Measurements from ENCODE around the gene DGAT2. TPM values are rescaled to one million over a fixed set of nuclear protein-coding genes. Genes with fewer than 3 reads are reported as not detected.

The DGAT2 gene
- total RNA-seq, 1 donor from 2014 or later: 1.4 TPM

GRCh38 chr11:75840522-75840921 is 71.9 kb downstream of the DGAT2 start:
- no peak for DNase-seq (ENCODE audit: low spot score, unreplicated experiment)
- H3K9me3 Mint-ChIP-seq (ENCODE audit: low read depth): no peaks in the 10 kb centered on the region
- H3K27ac Mint-ChIP-seq: no peak overlapping the region
- H3K27me3 Mint-ChIP-seq: no peaks in the 10 kb centered on the region
- no peak overlapping the region for H3K4me3 Mint-ChIP-seq (ENCODE audit: low read depth)
- TF ChIP-seq CTCF (IDR thresholded peaks at IDR 0.05; ENCODE audit: unreplicated experiment): no peak
- H3K4me1 Mint-ChIP-seq (ENCODE audit: low read depth): peaks cover 21% of the 10 kb centered on the region
- peaks cover 1% of the 10 kb centered on the region for H3K36me3 Mint-ChIP-seq (ENCODE audit: insufficient read depth)

DNA sequence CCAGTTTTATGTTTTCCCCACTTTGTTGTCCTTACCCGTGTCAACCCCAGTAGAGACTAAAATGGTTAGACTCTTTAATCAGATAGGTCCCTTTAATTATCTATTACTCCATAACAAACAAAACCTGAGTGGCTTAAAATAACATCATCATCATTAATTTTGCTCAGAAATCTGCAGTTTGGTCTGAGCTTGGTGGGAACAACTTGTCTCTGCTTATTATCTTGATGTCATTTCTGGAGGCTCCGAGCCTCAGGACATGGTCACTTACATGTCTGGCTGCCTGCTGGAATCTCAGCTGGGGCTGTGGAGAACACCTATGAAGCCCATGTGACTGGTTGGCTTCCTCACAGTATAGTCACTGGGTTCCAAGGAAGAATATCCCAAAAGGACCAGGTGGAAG is 73.2 kb downstream of the DGAT2 start:
- Mint-ChIP-seq H3K9me3 (ENCODE audit: low read depth) (no peaks in the 10 kb centered on the region), H3K36me3 (ENCODE audit: insufficient read depth) (peaks cover 1% of the 10 kb centered on the region), H3K27ac (no peak overlapping the region), H3K27me3 (no peaks in the 10 kb centered on the region), H3K4me3 (ENCODE audit: low read depth) (no peak overlapping the region), H3K4me1 (ENCODE audit: low read depth) (peaks cover 21% of the 10 kb centered on the region)
- no peak for DNase-seq (ENCODE audit: low spot score, unreplicated experiment)
- TF ChIP-seq CTCF (IDR thresholded peaks at IDR 0.05; ENCODE audit: unreplicated experiment): no peak

GRCh38 chr11:75845324-75845723 is 76.7 kb downstream of the DGAT2 start:
- no peak overlapping the region for H3K4me3 Mint-ChIP-seq (ENCODE audit: low read depth)
- peaks cover 10% of the 10 kb centered on the region for H3K4me1 Mint-ChIP-seq (ENCODE audit: low read depth)

GRCh38 chr11:75849894-75850293 is 81.3 kb downstream of the DGAT2 start:
- no peak for DNase-seq (ENCODE audit: low spot score, unreplicated experiment)
- Mint-ChIP-seq H3K4me3 (ENCODE audit: low read depth) (no peak overlapping the region), H3K36me3 (ENCODE audit: insufficient read depth) (peaks cover 5% of the 10 kb centered on the region), H3K27me3 (no peaks in the 10 kb centered on the region), H3K4me1 (ENCODE audit: low read depth) (no peaks in the 10 kb centered on the region), H3K27ac (no peak overlapping the region), H3K9me3 (ENCODE audit: low read depth) (no peaks in the 10 kb centered on the region)
- no peak for TF ChIP-seq CTCF (IDR thresholded peaks at IDR 0.05; ENCODE audit: unreplicated experiment)

More at GRCh38 chr11:75845324-75845723, 76.7 kb downstream of the DGAT2 start:
- Mint-ChIP-seq H3K36me3 (ENCODE audit: insufficient read depth) (peaks cover 1% of the 10 kb centered on the region), H3K27me3 (no peaks in the 10 kb centered on the region), H3K27ac (no peak overlapping the region), H3K9me3 (ENCODE audit: low read depth) (no peaks in the 10 kb centered on the region)
- no peak for TF ChIP-seq CTCF (IDR thresholded peaks at IDR 0.05; ENCODE audit: unreplicated experiment)
- DNase-seq (ENCODE audit: low spot score, unreplicated experiment): no peak

GRCh38 chr11:75850787-75851186 is 82.2 kb downstream of the DGAT2 start:
- Mint-ChIP-seq H3K9me3 (ENCODE audit: low read depth) (peaks cover 3% of the 10 kb centered on the region), H3K27me3 (no peaks in the 10 kb centered on the region), H3K27ac (peak overlapping the region; percentile 17), H3K4me1 (ENCODE audit: low read depth) (no peaks in the 10 kb centered on the region), H3K36me3 (ENCODE audit: insufficient read depth) (peaks cover 10% of the 10 kb centered on the region), H3K4me3 (ENCODE audit: low read depth) (no peak overlapping the region)
- no peak for DNase-seq (ENCODE audit: low spot score, unreplicated experiment)
- no peak for TF ChIP-seq CTCF (IDR thresholded peaks at IDR 0.05; ENCODE audit: unreplicated experiment)

Other genes with a start within 250 kb of the DGAT2 start
- gene GDPD5, start 242.8 kb upstream of the DGAT2 start, total RNA-seq: 32.4 and 33.1 TPM in 2 replicates
- gene SERPINH1, start 206.5 kb upstream of the DGAT2 start, total RNA-seq: 223 and 234 TPM in 2 replicates
- 5.4 and 6.0 TPM in 2 replicates for gene MAP6, start 99.7 kb upstream of the DGAT2 start, total RNA-seq
- not detected in 2 replicates for gene MOGAT2, start 50.9 kb upstream of the DGAT2 start, total RNA-seq
- 25.7 and 29.7 TPM in 2 replicates for gene UVRAG, start 46.4 kb downstream of the DGAT2 start, total RNA-seq